NK-92 (cell line): ENCODE measurements around the gene FKBP1A.
"Not testable (repeated sequence)": the region's sequence is repeated elsewhere in the genome, so short reads cannot be mapped to it uniquely, and the experiment has no call there.

ENCODE experiments used
- DNase-seq: peaks from one replicate; lab custom pipeline; 2025; ENCODE audit not compliant: unreplicated experiment; lab: John Stamatoyannopoulos, UW

Gene FKBP1A

DNA sequence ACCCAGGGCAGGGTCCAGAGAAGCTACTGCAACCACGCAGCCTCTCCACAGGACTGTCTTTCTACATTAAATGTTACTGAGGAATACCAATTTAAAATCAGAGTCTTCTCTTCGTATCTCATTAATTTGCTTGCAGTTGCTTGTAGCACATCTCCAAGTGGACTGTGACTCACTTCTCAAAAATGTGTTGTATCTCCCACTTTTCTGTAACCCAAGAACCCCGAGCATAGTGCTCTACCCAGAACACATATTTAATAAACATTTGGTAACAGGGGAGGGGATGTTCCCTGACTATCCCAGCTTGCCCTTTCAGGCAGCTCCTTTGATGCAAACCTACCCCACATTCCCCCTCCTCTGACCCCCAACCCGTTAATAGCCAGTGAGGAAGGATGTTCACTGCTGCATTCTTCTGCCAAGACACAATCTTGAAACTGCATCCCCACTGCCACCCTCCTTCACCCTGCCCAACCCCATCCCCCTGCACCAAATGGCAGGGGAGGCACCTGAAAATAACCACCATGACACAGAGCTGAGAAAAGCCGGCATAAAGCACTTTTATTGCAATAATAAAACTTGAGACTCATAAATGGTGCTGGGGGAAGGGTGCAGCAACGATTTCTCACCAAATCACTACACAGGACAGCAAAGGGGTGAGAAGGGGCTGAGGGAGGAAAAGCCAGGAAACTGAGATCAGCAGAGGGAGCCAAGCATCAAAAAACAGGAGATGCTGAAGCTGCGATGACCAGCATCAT lies 24.2 kb downstream of the FKBP1A start:
- no peak for DNase-seq

GRCh38 chr20:1367479-1367878 lies 25.4 kb downstream of the FKBP1A start:
- DNase-seq: no peak

DNA sequence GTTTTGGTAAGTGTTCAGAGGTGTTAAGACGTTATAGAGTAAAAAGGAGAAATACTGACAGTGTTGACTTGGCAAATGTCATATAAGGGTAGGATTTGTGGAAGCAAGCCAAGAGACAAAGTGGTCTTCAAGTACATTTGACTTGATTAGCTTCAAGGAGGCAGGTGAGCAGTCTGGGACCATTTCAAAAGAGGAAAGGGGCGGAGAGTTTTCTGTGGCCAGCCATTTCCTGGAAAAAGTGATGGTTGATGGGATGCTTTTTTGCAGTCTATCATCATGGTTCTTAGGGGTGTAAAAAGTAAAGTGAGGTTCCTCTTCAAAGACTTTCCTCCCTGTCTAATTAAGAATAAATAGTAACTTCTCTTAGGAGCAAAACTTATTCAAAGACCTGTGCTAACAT lies 28.7 kb downstream of the FKBP1A start:
- no peak for DNase-seq

- no peak for DNase-seq
Measured at GRCh38 chr20:1363522-1363921, 29.3 kb downstream of the FKBP1A start.

GRCh38 chr20:1362484-1362883 lies 30.4 kb downstream of the FKBP1A start:
- DNase-seq: no peak

- DNase-seq: no peak
Measured at GRCh38 chr20:1360094-1360846, 32.6 kb downstream of the FKBP1A start.

- DNase-seq: no peak
Measured at GRCh38 chr20:1357921-1358671, 34.8 kb downstream of the FKBP1A start.

- DNase-seq: no peak
Measured at GRCh38 chr20:1353956-1354355, 38.9 kb downstream of the FKBP1A start.

- DNase-seq: no peak
Measured at GRCh38 chr20:1346315-1346969, 46.4 kb downstream of the FKBP1A start.

DNA sequence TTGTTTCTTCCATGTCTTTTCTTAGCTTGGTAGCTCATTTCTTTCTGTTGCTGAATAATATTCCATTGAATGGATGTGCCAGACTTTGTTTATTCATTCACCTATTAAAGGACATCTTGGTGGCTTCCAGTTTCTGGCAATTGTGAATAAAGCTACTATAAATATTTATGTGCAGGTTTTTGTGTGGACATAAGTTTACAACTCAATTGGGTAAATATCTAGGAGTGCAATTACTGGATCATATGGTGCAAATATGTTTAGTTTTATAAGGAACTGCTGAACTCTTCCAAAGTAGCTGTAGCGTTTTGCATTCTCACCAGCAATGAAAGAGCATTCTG lies 47.1 kb downstream of the FKBP1A start:
- DNase-seq: no peak

GRCh38 chr20:1345030-1345755 lies 47.7 kb downstream of the FKBP1A start:
- no peak for DNase-seq

DNA sequence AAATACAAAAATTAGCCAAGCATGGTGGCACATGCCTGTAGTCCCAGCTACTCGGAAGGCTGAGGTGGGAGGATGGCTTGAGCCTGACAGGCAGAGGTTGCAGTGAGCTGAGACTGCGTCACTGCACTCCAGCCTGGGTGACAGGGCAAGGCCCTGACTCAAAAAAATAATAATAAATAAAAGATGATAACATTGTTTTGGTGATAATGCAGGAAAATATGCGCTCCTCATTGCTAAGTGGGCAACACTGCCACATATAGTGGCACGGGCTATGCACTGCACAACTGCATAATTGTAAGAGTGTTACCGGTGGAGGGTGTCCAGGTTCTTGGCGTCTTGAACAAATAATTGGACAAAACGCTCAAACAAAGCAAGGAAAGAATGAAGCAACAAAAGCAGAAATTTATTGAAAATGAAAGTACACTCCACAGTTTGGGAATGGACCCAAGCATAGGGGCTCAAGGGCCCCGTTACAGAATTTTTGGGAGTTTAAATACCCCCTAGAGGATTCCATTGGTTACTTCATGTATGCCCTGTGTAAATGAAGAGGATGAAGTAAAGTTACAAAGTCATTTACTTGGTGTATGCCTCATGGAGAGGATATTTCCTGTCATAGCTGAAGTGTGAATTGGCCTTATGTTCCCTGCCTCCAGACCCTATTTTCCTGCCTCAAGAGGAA lies 49.3 kb downstream of the FKBP1A start:
- DNase-seq: not testable (repeated sequence)

DNA sequence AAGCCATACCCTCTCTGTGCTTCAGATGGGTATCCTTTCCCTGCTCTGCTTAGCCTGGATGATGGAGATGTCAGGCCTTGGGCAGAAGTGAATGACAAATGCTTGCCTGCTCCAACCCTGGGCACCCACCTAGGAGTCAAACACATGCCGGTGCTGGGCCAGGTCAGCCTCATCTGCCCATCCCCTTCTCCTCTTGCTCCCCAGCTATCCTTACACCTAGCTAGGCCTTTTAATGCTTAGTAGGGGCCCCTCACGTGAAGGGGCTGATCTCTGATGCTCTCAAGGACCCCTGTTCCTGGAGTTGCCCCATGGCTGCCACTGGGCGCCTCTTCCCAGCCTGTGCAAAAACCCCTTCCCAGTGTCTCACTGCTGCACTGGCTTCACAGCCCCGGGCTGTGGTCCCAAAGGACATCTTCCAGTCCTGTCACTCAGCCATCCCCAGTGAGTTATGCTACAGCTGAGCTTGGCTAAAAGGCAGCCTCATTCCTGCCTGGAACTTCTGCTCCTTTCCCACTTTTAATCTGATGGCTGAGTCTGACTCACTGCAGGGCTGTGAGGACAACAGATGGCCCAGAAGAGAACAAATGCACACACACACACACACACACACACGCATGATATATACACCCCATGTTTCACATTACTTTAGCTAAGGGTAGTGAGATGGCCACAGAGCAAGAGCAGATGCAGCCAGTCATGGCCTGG lies 51.1 kb downstream of the FKBP1A start:
- no peak for DNase-seq

- DNase-seq: no peak
Measured at GRCh38 chr20:1338801-1339200, 54.1 kb downstream of the FKBP1A start.

DNA sequence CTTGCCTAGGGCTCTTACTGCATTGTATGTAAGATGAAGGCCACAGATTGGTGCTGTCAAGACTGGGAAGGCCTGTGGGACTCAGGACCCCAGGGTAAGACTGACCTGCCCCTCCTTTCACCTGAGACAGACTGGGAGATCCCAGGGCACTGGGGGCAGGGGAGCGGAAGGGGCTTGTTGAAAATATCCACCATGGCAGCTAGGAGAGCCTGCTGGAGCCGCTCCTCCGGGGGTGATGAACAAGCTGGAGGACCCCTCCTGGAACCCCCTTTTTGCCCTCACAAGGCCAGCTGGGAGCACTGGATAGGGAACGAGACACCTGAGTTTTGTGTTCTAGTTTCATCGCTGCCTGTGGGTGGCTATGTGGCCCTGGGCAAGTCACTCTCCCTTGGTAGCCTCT lies 54.8 kb downstream of the FKBP1A start:
- DNase-seq: no peak

- DNase-seq: no peak
Measured at GRCh38 chr20:1337441-1337840, 55.4 kb downstream of the FKBP1A start.

- DNase-seq: no peak
Measured at GRCh38 chr20:1336699-1337367, 56.0 kb downstream of the FKBP1A start.

GRCh38 chr20:1335961-1336698 lies 56.7 kb downstream of the FKBP1A start:
- DNase-seq: no peak
